ENCODE data around the gene MYL12B.

The MYL12B gene

GRCh38 chr18:3279201-3280185, 17.6 kb downstream of the MYL12B start:
- TF ChIP-seq CTCF (IDR thresholded peaks at IDR 0.05) (no peak), ZFX (IDR thresholded peaks at IDR 0.05; ENCODE audit: borderline replicate concordance) (no peak)
- H3K27ac ChIP-seq = no peak overlapping the region

GRCh38 chr18:3281456-3282400, 19.8 kb downstream of the MYL12B start:
- TF ChIP-seq CTCF (IDR thresholded peaks at IDR 0.05) (peak; percentile 64), ZFX (IDR thresholded peaks at IDR 0.05; ENCODE audit: borderline replicate concordance) (no peak)
- H3K27ac ChIP-seq = no peak overlapping the region

- no peak for TF ChIP-seq CTCF (IDR thresholded peaks at IDR 0.05)
- TF ChIP-seq ZFX (IDR thresholded peaks at IDR 0.05; ENCODE audit: borderline replicate concordance) = no peak
- H3K27ac ChIP-seq = no peak overlapping the region
These were observed 21.4 kb downstream of the MYL12B start for GRCh38 chr18:3283253-3283863.

GRCh38 chr18:3283908-3284307, 22.0 kb downstream of the MYL12B start:
- H3K27ac ChIP-seq = no peak overlapping the region

GRCh38 chr18:3284501-3284900, 22.6 kb downstream of the MYL12B start:
- H3K27ac ChIP-seq = no peak overlapping the region
- TF ChIP-seq ZFX (IDR thresholded peaks at IDR 0.05; ENCODE audit: borderline replicate concordance) (no peak), CTCF (IDR thresholded peaks at IDR 0.05) (no peak)

More at GRCh38 chr18:3283908-3284307, 22.0 kb downstream of the MYL12B start:
- no peak for TF ChIP-seq CTCF (IDR thresholded peaks at IDR 0.05)
- TF ChIP-seq ZFX (IDR thresholded peaks at IDR 0.05; ENCODE audit: borderline replicate concordance) = no peak

GRCh38 chr18:3286159-3286558, 24.2 kb downstream of the MYL12B start:
- TF ChIP-seq CTCF (IDR thresholded peaks at IDR 0.05) (no peak), ZFX (IDR thresholded peaks at IDR 0.05; ENCODE audit: borderline replicate concordance) (no peak)
- H3K27ac ChIP-seq = no peak overlapping the region

Measured in 22Rv1 (cell line).